GM12878 (cell line): ENCODE results near the gene CFAP57. TPM values are rescaled to one million over a fixed set of nuclear protein-coding genes. Genes with fewer than 3 reads are reported as not detected.

Experiments
- ATAC-seq: fragments of 200-7000 bp; cut with Tn5 transposase; 3 replicates; pipeline ENCODE4 v1.9.1; 2020; ENCODE audit warnings: mild to moderate bottlenecking, moderate library complexity
- BruUV-seq: library from RNA; stranded (reverse); fragments of 400-500 nt; replicated peaks from 2 replicates; lab custom pipeline; 2021; lab: Mats Ljungman, UMichigan
- CTCF ChIA-PET: fragments of 300-600 bp; sonication (Branson Sonifier 250); formaldehyde crosslinking; extraction: SDS; loops from one replicate; lab custom pipeline; 2021; ENCODE audit warnings: inconsistent platforms; lab: Yijun Ruan, JAX
- POLR2A ChIA-PET: fragments of 350-600 bp; formaldehyde crosslinking; extraction: SDS; loops from one replicate; lab custom pipeline; 2021; ENCODE audit warnings: inconsistent platforms; lab: Charles Lee
- RAD21 ChIA-PET: fragments of 300-600 bp; sonication (Branson Sonifier 250); formaldehyde crosslinking; loops from one replicate; lab custom pipeline; 2023; ENCODE audit warnings: antibody characterized with exemption; ENCODE audit not compliant: unreplicated experiment; lab: Charles Lee
- SMC1A ChIA-PET: fragments of 300-600 bp; sonication (Branson Sonifier 250); formaldehyde crosslinking; loops from one replicate; lab custom pipeline; 2023; ENCODE audit not compliant: unreplicated experiment, uncharacterized antibody; lab: Charles Lee
- DNase-seq: peaks from one replicate; pipeline ENCODE4 v3.0.0-alpha.2; 2011; ENCODE audit warnings: low read depth, low spot score
- FAIRE-seq: peaks from 3 replicates; lab custom pipeline; 2011; peaks lifted over from hg19 to GRCh38; lab: Jason Lieb, UNC
- H2AFZ ChIP-seq: 2 replicates; pipeline ENCODE4 v1.6.0; 2011; ENCODE audit warnings: low read depth, low read length, control low read depth; ENCODE audit not compliant: control insufficient read depth
- H3K27ac ChIP-seq: 2 replicates; pipeline ENCODE4 v1.5.1; 2011; ENCODE audit warnings: control low read depth; ENCODE audit not compliant: control insufficient read depth, insufficient read depth
- H3K27me3 ChIP-seq, 2 experiments: replicated peaks in 1 of 2; 2 replicates each; pipeline versions ENCODE4 v1.6.0 to v1.6.1; 2011; ENCODE audit warnings: low read length in 1 of 2; ENCODE audit not compliant: control insufficient read depth in 2 of 2, insufficient read depth in 2 of 2
- H3K36me3 ChIP-seq, 2 experiments: 2 replicates each; pipeline ENCODE4 v1.5.1; 2011; ENCODE audit warnings: low read length in 1 of 2; ENCODE audit not compliant: control insufficient read depth in 2 of 2, insufficient read depth in 2 of 2
- H3K4me1 ChIP-seq: 2 replicates; pipeline ENCODE4 v1.6.1; 2011; ENCODE audit warnings: mild to moderate bottlenecking, low read length, moderate library complexity, mixed read lengths; ENCODE audit not compliant: control insufficient read depth, insufficient read depth
- H3K4me2 ChIP-seq: 2 replicates; pipeline ENCODE4 v1.6.0; 2011; ENCODE audit warnings: control low read depth; ENCODE audit not compliant: control insufficient read depth, insufficient read depth
- H3K4me3 ChIP-seq: fragments of 200-600 bp; sonication (generic); 2 replicates; pipeline ENCODE4 v1.5.1; 2016
- H3K79me2 ChIP-seq: 2 replicates; pipeline ENCODE4 v1.6.0; 2011; ENCODE audit warnings: low read length; ENCODE audit not compliant: control insufficient read depth, insufficient read depth
- H3K9ac ChIP-seq: 2 replicates; pipeline ENCODE4 v1.8.0; 2011; ENCODE audit warnings: low read length, control low read depth, mixed read lengths; ENCODE audit not compliant: control insufficient read depth, insufficient read depth
- H3K9me3 ChIP-seq: replicated peaks from 3 replicates; pipeline ENCODE4 v1.5.1; 2011; ENCODE audit warnings: mild to moderate bottlenecking, low read length; ENCODE audit not compliant: control insufficient read depth, insufficient read depth
- H4K20me1 ChIP-seq: 2 replicates; pipeline ENCODE4 v1.6.0; 2011; ENCODE audit not compliant: control insufficient read depth, insufficient read depth
- BCL11A ChIP-seq: IDR thresholded peaks from 2 replicates; pipeline ENCODE4 v1.6.1; 2011; ENCODE audit warnings: low read depth, low read length
- CBX5 ChIP-seq: sonication (generic); IDR thresholded peaks from 2 replicates; pipeline ENCODE4 v1.6.1; 2016; ENCODE audit warnings: low read depth, moderate library complexity, mild to moderate bottlenecking, inconsistent platforms
- CEBPB ChIP-seq, 2 experiments: fragments of 150-350 bp in 1 of 2; IDR thresholded peaks; 2 replicates each; pipeline ENCODE4 v1.6.1; 2012 to 2014; ENCODE audit warnings: low read depth in 2 of 2, low read length in 2 of 2, borderline replicate concordance in 1 of 2, inconsistent platforms in 1 of 2
- CREM ChIP-seq: IDR thresholded peaks from 2 replicates; pipeline ENCODE4 v1.6.1; 2014; ENCODE audit warnings: antibody characterized with exemption, low read depth
- ETV6 ChIP-seq, 2 experiments: fragments of 450-650 bp in 1 of 2; IDR thresholded peaks in 1 of 2; conservative IDR thresholded peaks in 1 of 2; 2 replicates each; pipeline ENCODE4 v1.6.1; 2014; ENCODE audit warnings: antibody characterized with exemption in 1 of 2, borderline replicate concordance in 1 of 2, low read depth in 1 of 2, mild to moderate bottlenecking in 1 of 2, moderate library complexity in 1 of 2
- MYB ChIP-seq: fragments of 150-350 bp; IDR thresholded peaks from 2 replicates; pipeline ENCODE4 v1.6.1; 2014; ENCODE audit warnings: mild to moderate bottlenecking, low read depth, low read length, borderline replicate concordance
- POU2F2 ChIP-seq: IDR thresholded peaks from 3 replicates; pipeline ENCODE4 v1.6.1; 2011; ENCODE audit warnings: low read depth, mild to moderate bottlenecking, low read length, borderline replicate concordance
- SIX5 ChIP-seq: IDR thresholded peaks from 2 replicates; pipeline ENCODE4 v1.6.1; 2011; ENCODE audit warnings: mild to moderate bottlenecking, low read depth, low read length, moderate library complexity; ENCODE audit not compliant: severe bottlenecking
- SPI1 ChIP-seq: IDR thresholded peaks from 2 replicates; pipeline ENCODE4 v1.6.1; 2011; ENCODE audit warnings: low read depth, mild to moderate bottlenecking, low read length, moderate library complexity, borderline replicate concordance; ENCODE audit not compliant: insufficient read depth
- STAT1 ChIP-seq: fragments of 450-650 bp; conservative IDR thresholded peaks from 2 replicates; pipeline ENCODE4 v1.6.1; 2014; ENCODE audit warnings: antibody characterized with exemption, mild to moderate bottlenecking
- WRNIP1 ChIP-seq: IDR thresholded peaks from 2 replicates; pipeline ENCODE4 v1.6.1; 2011; ENCODE audit warnings: low read depth, low read length, improper control_type of control experiment, borderline replicate concordance
- ZNF622 ChIP-seq: fragments of 450-650 bp; IDR thresholded peaks from 2 replicates; pipeline ENCODE4 v1.6.1; 2017; ENCODE audit warnings: mild to moderate bottlenecking, inconsistent platforms
- WGBS: methylation state at CpG from one replicate; pipeline ENCODE4 v1.1.6; 2016; ENCODE audit warnings: low lambda C conversion rate; ENCODE audit not compliant: insufficient replicate concordance, insufficient coverage; ENCODE audit errors: missing lambda C conversion rate; 5-methylcytosine and 5-hydroxymethylcytosine counted together
- in situ Hi-C: fragments of 300-500 bp; cut with MboI; formaldehyde crosslinking; loops from 9 replicates; pipeline ENCODE4 v1.14.3; 2018; ENCODE audit warnings: mixed read lengths
- intact Hi-C: fragments of 100-400 bp; cut with micrococcal nuclease; formaldehyde crosslinking; loops from one replicate; pipeline ENCODE4 v1.14.2; 2022; ENCODE audit not compliant: unreplicated experiment
- polyA plus RNA-seq, 11 experiments: library from polyadenylated mRNA; depleted of rRNA in 4 of 11; unstranded in 6 of 11; stranded (reverse) in 5 of 11; fragments of >200 nt; fragmentation: Nextera tagmentation in 4 of 11; fragmentation: Illumina TruSeq in 1 of 11; extraction: Ambion mirVana in 4 of 11; extraction: Trizol in 1 of 11; gene quantifications; 1 replicate in 1 of 11; 2 replicates in 10 of 11; pipeline versions ENCODE4 v1.2.1 to v1.2.3, GENCODE V29; 2011 to 2016; ENCODE audit warnings: inconsistent platforms in 2 of 11, missing spikeins in 2 of 11, low read depth in 1 of 11
- total RNA-seq, 4 experiments: library from RNA; depleted of rRNA in 3 of 4; stranded (reverse); fragments of >200 nt in 3 of 4; fragmentation: Illumina TruSeq in 1 of 4; extraction: Trizol in 1 of 4; gene quantifications; 2 replicates each; pipeline versions ENCODE4 v1.2.1 to v1.2.3, GENCODE V29; 2013 to 2021
- TF ChIP-seq, protein P1 (sequence below): fragments of 450-650 bp; IDR thresholded peaks from 2 replicates; pipeline ENCODE4 v1.6.1; 2017; ENCODE audit warnings: borderline replicate concordance

CFAP57 gene
- total and polyA plus RNA-seq, 10 of the 15 experiments (the other 5 are each of a cell fraction or from before 2014, with no cell fraction given) = 0.45 to 4.8 (median 1.3) TPM

DNA sequence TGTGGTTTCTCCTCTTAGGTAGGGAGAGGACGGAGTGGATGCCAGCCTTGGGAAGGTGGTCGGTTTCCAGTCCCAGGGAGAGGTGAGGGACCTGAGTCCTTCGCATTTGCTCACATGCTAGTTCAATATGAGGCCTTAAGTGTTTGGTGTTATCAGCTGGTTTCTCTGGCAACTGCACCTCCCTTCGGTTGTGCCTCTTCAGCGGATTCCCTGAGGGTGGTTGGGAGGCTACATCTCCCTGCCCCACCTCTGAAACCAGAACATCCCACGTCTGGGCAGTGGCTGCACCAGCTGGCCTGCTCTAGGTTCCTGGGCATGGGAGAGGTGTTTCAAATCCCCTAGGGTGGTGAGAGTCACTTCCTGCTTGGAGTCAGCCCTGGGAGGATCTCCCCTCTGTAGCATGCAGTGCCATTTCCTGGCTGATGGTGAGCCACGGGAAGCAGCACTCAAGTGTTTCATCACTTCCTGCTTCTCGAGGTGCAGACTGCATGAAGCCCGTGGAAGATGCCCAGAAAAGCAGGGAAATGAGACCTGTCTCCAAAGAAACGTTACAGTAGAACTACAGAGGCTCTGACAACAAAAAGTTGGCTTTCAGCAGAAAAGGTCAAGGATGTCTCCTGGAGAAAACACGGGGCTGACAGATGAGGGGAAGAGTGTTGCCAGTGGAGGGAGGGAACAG, 102.1 kb downstream of the CFAP57 start:
- Histone ChIP-seq H3K4me2 (no peak overlapping the region), H4K20me1 (no peaks in the 10 kb centered on the region), H3K4me1 (peaks cover 4% of the 10 kb centered on the region; the same call in 1 of the 2 replicates)
- RAD21 ChIA-PET = no interaction called here
- DNase-seq = no peak
- TF ChIP-seq SPI1 (peak; percentile 16; the same call in 1 of the 2 replicates), ETV6 (conservative IDR thresholded peaks at IDR 0.05 in 1 of 2, IDR thresholded peaks at IDR 0.05 in 1 of 2; ENCODE audit: borderline replicate concordance in 1 of 2, low read depth in 1 of 2) (no peak)
- TF ChIP-seq, all 136 proteins: peak for 1
- peak overlapping the region; percentile 79 for H2AFZ ChIP-seq
- no peak overlapping the region for H3K4me3 ChIP-seq
- H3K9ac ChIP-seq = no peak overlapping the region
- 45% methylated on average over 11 of the region's 11 CpGs for WGBS
- FAIRE-seq (no peak), ATAC-seq (peak; percentile 56)
- POLR2A ChIA-PET = no interaction called here
- no peaks in the 10 kb centered on the region for H3K79me2 ChIP-seq
- in situ Hi-C loops = no loop called here
- CTCF ChIA-PET = no interaction called here
- intact Hi-C loops = no loop called here
- no peaks in the 10 kb centered on the region for H3K9me3 ChIP-seq
- H3K27ac ChIP-seq = no peak overlapping the region
- no peaks in the 10 kb centered on the region; a peak in 1 of 4 replicates for H3K27me3 ChIP-seq
- no TSS peak for BruUV-seq
- no peaks in the 10 kb centered on the region for H3K36me3 ChIP-seq
- SMC1A ChIA-PET = interaction anchor here (1.1 kb wide), 1 partner anchor 20 kb away, joined by 3 read pairs; no protein-coding TSS in a partner anchor

DNA sequence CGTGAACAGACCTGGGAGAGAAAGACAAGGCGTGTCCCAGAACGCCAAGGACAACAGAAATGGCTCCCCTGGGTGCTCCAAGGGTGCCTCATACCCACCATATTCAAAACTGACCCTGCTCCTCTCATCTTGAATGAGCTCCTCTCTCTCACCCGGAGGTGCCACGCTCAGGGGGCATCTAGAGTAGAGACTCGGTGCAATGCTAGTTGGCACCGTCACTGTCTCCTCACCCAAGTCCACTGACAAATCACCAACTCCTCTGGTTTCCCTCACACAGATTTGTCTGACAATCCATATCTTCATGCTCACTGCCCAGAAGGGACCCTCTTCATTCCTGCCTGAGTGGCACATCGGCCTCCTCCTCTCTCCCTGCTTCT, 102.7 kb downstream of the CFAP57 start:
- CTCF ChIA-PET = no interaction called here
- 84% methylated on average over 8 of the region's 8 CpGs for WGBS
- TF ChIP-seq BCL11A (no peak), CREM (no peak), STAT1 (no peak), SIX5 (no peak), CBX5 (no peak), WRNIP1 (no peak), CEBPB (IDR thresholded peaks at IDR 0.05; ENCODE audit: borderline replicate concordance in 1 of 2, low read depth in 2 of 2, low read length in 2 of 2) (no peak), ZNF622 (no peak), MYB (no peak), POU2F2 (no peak)
- TF ChIP-seq, protein P1, sequence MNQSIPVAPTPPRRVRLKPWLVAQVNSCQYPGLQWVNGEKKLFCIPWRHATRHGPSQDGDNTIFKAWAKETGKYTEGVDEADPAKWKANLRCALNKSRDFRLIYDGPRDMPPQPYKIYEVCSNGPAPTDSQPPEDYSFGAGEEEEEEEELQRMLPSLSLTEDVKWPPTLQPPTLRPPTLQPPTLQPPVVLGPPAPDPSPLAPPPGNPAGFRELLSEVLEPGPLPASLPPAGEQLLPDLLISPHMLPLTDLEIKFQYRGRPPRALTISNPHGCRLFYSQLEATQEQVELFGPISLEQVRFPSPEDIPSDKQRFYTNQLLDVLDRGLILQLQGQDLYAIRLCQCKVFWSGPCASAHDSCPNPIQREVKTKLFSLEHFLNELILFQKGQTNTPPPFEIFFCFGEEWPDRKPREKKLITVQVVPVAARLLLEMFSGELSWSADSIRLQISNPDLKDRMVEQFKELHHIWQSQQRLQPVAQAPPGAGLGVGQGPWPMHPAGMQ = no peak
- H3K9me3 ChIP-seq = no peaks in the 10 kb centered on the region
- H3K27me3 ChIP-seq = no peaks in the 10 kb centered on the region; a peak in 1 of 4 replicates
- peaks cover 4% of the 10 kb centered on the region; the same call in 1 of the 2 replicates for H3K4me1 ChIP-seq
- H3K79me2 ChIP-seq = no peaks in the 10 kb centered on the region
- no TSS peak for BruUV-seq
- intact Hi-C loops (no loop called here), in situ Hi-C loops (no loop called here)
- H3K27ac ChIP-seq = no peak overlapping the region
- POLR2A ChIA-PET = no interaction called here
- no peak overlapping the region for H3K4me2 ChIP-seq
- RAD21 ChIA-PET = no interaction called here
- ATAC-seq = no peak
- no peak for FAIRE-seq
- H2AFZ ChIP-seq = no peak overlapping the region
- no peak overlapping the region for H3K4me3 ChIP-seq
- H3K9ac ChIP-seq = no peak overlapping the region
- no peaks in the 10 kb centered on the region for H3K36me3 ChIP-seq
- no peak for DNase-seq
- SMC1A ChIA-PET = interaction anchor here (0.8 to 1.1 kb wide), 2 partner anchors 19 to 36 kb away, joined by 3 read pairs; no protein-coding TSS in a partner anchor
- no peaks in the 10 kb centered on the region for H4K20me1 ChIP-seq
